OCI-LY3 (cell line): ENCODE data around the gene SSUH2.

Experiments used
- CTCF ChIP-seq: fragments of 200-600, 300-600 bp; sonication (generic); IDR thresholded peaks from 2 replicates; pipeline ENCODE4 v1.5.1; 2014; ENCODE audit warnings: antibody characterized with exemption, low read length, low read depth
- EZH2phosphoT487 ChIP-seq: fragments of 200-600 bp; shearing (Covaris generic); IDR thresholded peaks from 2 replicates; pipeline ENCODE4 v1.6.1; 2018; ENCODE audit warnings: antibody characterized with exemption, mixed run types, low read depth

GRCh38 chr3:8641472-8641871 lies 3.1 kb downstream of the SSUH2 start:
- TF ChIP-seq CTCF (no peak), EZH2phosphoT487 (no peak)
